ENCODE measurements around the gene SLC30A1. TPM values are rescaled to one million over a fixed set of nuclear protein-coding genes. Genes with fewer than 3 reads are reported as not detected.

The SLC30A1 gene
- total and polyA plus RNA-seq, 5 experiments from 2014 or later: 0.98 to 9.7 (median 2.2) TPM

DNA sequence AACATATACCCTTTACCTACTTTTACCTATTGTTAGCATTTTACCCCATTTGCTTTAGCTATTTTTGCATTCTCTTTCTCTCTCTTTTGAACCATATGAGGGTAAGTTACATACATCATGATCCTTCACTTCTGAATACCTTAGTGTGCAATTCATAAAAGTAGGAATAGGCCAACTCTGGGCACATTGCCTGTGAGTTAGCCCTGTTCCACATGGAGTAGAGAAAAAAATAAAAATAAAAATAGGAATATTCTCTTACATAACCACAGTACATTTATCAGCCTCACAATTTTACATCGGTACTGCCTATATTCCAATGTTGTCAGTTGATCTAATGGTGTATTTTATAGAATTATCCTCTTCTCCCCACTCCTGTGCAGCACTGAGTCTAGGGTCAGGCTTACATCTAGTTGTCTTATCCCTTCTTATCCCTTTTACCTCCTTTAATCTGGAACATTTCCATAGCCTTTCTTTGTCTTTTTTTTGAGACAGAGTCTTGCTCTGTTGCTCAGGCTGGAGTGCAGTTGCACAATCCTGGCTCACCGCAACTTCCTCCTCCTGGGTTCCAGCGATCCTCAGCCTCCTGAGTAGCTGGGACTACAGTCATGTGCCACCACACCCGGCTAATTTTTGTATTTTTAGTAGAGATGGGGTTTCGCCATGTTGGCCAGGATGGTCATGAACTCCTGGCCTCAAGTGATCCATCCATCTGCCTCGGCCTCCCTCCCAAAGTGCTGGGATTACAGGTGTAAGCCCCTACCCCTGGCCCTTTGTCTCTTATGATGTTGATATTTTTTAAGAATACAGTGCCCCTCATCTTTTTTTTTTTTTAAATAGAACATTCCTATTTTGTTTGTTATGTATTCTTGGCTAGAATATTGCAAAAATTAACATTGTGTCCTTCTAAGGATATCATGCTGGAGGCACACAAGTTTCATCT, 11.1 kb upstream of the SLC30A1 start:
- no peak for ATAC-seq
- H3K36me3 Mint-ChIP-seq: no peaks in the 10 kb centered on the region
- POLR2A ChIA-PET: no interaction called here

DNA sequence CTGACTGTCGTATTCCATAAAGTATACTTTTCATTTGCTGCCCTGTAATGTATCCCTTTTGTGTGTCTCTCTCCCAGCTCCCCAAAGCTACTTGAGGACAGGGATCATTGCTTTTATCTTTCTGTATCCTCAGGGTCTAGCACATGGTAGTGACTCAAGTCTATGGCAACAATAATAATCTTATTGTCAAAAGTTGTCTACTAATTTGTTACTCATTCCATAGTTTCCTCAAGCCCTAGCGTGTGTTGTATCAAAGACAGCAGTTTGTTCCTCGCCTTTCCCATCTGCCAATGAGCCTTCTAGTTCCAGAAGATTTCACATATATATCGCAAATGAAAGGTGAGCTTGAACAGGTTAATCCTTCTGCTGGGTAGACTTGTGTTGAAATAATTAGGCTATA, 9.8 kb upstream of the SLC30A1 start:
- Mint-ChIP-seq H3K27ac (no peak overlapping the region), H3K36me3 (no peaks in the 10 kb centered on the region), H3K9me3 (no peaks in the 10 kb centered on the region), H3K4me1 (peaks cover 0 to 8% (median 0%) of the 10 kb centered on the region in 4 donors), H3K27me3 (peaks cover 0 to 13% (median 3%) of the 10 kb centered on the region in 5 donors), H3K4me3 (no peak overlapping the region)
- ATAC-seq: no peak
- POLR2A ChIA-PET: interaction anchor here (0.7 to 1.2 kb wide), 2 partner anchors 10 to 58 kb away, joined by 3 read pairs; partner anchors contain the start of gene SLC30A1
- DNase-seq: no peak

More for the DNA sequence above, 11.1 kb upstream of the SLC30A1 start:
- peaks cover 0 to 8% (median 0%) of the 10 kb centered on the region in 4 donors for H3K4me1 Mint-ChIP-seq
- peaks cover 0 to 13% (median 3%) of the 10 kb centered on the region in 5 donors for H3K27me3 Mint-ChIP-seq
- no peak overlapping the region for H3K27ac Mint-ChIP-seq
- H3K9me3 Mint-ChIP-seq: no peaks in the 10 kb centered on the region
- peak overlapping the region in 1 of 10 donors; percentile 20 for H3K4me3 Mint-ChIP-seq
- DNase-seq: no peak

DNA sequence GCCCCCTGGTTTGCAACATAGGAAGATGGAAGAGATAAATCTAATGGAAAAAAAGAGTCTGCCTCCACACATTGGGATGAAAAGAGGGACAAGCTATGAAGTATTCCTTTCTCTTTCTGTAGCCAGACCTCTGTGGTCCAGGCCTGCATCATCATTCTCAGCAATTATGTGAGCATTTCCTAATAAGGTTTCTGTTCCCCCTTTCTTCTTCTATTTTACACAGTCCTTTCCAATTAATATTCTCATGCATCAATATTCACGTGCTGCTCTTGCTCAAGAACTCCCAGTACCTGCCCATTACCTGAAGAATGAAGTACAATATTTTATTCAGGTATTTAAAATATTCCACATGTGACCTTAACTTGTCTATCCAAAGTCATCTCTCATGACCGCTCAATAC, 8.2 kb upstream of the SLC30A1 start:
- Mint-ChIP-seq H3K4me3 (no peak overlapping the region), H3K27ac (no peak overlapping the region), H3K4me1 (peaks cover 0 to 16% (median 2%) of the 10 kb centered on the region in 4 donors), H3K36me3 (no peaks in the 10 kb centered on the region), H3K9me3 (no peaks in the 10 kb centered on the region), H3K27me3 (peaks cover 0 to 10% (median 2%) of the 10 kb centered on the region in 5 donors)
- no peak for DNase-seq
- no peak for ATAC-seq
- POLR2A ChIA-PET: no interaction called here

DNA sequence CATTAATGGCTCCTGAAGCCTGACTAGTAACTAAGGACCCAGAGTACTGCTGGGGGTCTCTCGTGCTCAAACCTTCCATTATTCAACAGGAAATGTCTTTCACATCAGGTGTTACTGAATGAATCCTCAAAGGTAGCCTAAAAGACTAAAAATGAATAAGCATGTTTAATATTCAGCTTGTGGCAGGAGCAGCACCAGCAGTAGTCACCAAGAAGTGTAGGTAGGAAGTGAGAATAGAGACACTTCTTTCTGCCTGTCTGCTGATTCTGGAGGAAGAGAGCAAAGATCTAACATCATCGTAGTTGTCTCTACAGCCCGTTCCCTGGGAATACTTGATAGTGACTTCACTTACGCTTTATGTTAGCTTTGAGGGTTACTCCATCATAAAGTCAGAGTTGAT, 7.6 kb upstream of the SLC30A1 start:
- Mint-ChIP-seq H3K27ac (no peak overlapping the region), H3K36me3 (no peaks in the 10 kb centered on the region), H3K4me3 (no peak overlapping the region), H3K27me3 (peaks cover 0 to 10% (median 0%) of the 10 kb centered on the region in 5 donors), H3K9me3 (no peaks in the 10 kb centered on the region), H3K4me1 (peaks cover 1 to 22% (median 7%) of the 10 kb centered on the region in 4 donors)
- ATAC-seq (no peak), DNase-seq (no peak)
- POLR2A ChIA-PET: no interaction called here

DNA sequence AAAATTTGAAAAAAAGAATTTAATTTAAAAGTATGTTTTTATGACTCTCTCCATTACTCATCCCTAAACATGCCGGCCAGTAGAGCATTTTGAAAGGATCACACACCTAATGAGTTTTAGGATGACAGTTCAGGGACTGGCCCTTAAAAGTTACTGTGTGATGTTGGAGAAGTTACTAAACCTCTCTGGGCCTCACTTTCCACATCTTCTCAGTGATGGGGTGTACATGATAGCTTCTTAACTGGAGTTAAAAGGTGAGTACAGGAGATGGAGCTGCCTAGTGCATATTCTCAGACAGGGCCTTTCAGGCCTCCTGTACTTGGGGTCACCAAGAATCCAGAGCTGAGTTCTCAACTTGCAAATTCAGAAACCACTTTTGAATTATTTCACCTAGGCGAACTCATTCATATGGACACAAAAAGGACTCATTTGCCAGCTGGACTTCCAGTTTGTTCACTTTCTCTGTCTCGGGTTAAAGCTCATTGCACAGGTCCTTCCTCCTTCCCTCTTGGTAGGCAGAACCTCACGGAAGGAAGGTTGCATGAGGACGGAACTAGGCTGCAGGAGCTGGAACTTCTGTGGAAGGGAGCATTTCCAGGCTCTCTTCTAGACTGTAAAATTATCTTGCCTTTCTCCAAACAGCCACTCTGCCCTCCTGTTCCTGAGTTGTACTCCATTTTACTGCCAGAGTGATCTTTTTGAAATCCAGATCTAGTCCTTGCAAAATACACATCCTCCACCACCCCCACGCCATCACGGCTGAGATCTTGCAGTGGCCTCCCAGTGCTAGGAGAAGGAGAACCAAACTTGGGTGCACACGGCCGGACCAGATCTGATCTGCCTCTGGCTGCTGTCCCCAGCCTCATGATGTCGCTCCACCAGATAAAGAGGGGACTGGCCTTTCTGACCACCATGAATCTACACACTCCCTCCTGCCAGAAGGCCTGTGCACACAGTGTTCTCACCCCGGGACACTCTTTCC, 4.3 kb upstream of the SLC30A1 start:
- no peak for DNase-seq
- H3K4me1 Mint-ChIP-seq: peaks cover 6 to 27% (median 20%) of the 10 kb centered on the region in 4 donors
- H3K27me3 Mint-ChIP-seq: no peaks in the 10 kb centered on the region
- H3K27ac Mint-ChIP-seq: peak overlapping the region in 1 of 10 donors; percentile 15
- no peak overlapping the region for H3K4me3 Mint-ChIP-seq
- no peak for ATAC-seq
- H3K9me3 Mint-ChIP-seq: no peaks in the 10 kb centered on the region
- no peaks in the 10 kb centered on the region for H3K36me3 Mint-ChIP-seq
- POLR2A ChIA-PET: interaction anchor here (0.6 kb wide), 1 partner anchor 703 kb away, joined by 3 read pairs; no protein-coding TSS in a partner anchor

DNA sequence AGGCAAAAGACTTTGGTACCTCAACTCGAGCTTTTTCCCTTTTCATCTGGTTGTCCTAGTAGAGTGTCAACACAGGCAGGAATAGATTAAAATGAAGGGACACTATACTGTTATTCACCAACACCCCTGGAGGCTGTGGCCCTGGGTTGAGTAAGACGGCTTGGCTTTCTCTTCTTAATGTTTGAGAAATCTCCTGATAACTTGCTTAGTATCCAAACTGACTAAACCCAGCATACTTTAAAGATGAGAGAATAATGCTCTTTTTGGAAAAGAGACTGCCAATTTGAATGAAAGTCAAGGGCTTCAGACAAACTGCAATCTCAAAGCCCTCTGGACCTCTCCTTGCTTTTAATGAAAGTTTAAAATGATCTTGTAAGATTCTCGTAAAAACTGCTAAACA, 2.6 kb upstream of the SLC30A1 start:
- H3K4me1 Mint-ChIP-seq: peaks cover 6 to 37% (median 28%) of the 10 kb centered on the region in 4 donors
- no peaks in the 10 kb centered on the region for H3K36me3 Mint-ChIP-seq
- POLR2A ChIA-PET: no interaction called here
- ATAC-seq (no peak), DNase-seq (no peak)
- peak overlapping the region in 5 of 10 donors; percentile 51 to 78 (median 56) for H3K27ac Mint-ChIP-seq
- H3K27me3 Mint-ChIP-seq: no peaks in the 10 kb centered on the region
- H3K4me3 Mint-ChIP-seq: peak overlapping the region in 1 of 10 donors; percentile 22
- no peaks in the 10 kb centered on the region for H3K9me3 Mint-ChIP-seq

DNA sequence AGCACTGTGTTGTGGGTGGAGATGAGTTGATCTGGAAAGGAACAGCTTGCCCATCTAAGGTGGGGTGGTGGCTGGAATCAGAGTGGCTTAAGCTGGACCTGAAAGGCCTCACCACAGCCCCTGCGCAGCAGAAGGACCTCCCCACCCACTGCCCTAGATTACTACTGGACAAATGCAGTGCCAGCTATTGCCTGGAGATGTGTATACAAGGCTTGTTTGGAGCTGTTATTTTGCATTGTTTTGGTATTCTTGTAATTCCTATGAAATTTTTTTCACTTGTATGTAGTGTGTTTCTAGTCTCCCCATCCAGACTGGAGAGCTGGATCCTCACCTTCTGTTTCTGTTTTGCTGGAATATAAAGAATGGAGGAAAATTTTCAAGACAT, 1.3 kb upstream of the SLC30A1 start:
- ATAC-seq (no peak), DNase-seq (no peak)
- peaks cover 7 to 49% (median 38%) of the 10 kb centered on the region in 4 donors for H3K4me1 Mint-ChIP-seq
- H3K27me3 Mint-ChIP-seq: no peaks in the 10 kb centered on the region
- peak overlapping the region; percentile 75 to 93 (median 84) for H3K4me3 Mint-ChIP-seq
- no peaks in the 10 kb centered on the region for H3K9me3 Mint-ChIP-seq
- H3K27ac Mint-ChIP-seq: peak overlapping the region; percentile 0 to 91 (median 84)
- POLR2A ChIA-PET: interaction anchor here (1.1 kb wide), 1 partner anchor 322 kb away, joined by 3 read pairs; no protein-coding TSS in a partner anchor
- H3K36me3 Mint-ChIP-seq: peaks cover 0 to 7% (median 0%) of the 10 kb centered on the region in 3 donors

DNA sequence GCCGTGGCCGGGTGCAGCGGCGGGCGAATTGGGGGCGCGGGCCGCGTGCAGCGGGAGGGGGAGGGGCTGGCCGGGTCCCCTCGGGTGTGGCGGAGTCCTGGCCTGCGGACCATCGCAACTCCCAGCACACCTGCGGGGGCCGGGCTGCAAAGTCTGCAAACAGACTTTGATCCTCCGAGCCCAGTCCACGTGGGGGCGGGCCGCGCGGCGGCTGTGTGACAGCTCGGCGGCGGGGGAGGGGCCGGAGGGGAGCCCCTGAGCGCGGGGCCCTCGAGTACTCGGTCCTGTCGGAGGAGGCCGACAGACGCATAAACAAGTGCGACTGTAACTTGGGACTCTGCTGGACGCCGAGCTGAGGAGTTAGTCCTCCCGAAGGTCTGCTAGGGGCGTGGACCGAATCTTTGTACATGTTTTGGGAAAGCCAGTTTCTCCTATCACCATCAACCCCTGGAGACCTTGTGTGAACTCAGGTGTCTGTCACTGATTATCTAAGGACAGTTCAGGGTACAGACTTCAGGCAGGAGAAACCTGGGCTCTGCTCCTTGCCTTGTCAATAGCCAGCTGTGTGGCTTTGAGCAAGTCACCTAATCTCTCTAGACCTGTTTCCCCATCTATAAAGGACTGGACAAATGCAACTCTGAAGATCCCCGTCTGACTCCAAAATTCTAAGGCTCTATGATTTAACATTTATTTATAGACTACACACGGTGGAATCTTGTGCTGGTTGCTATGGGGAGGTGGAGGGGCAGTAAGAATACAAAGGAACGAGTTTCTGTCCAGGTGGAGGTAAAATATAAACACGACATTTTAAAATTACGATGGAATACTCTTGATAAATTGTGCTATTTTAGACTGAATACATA, 710 bp upstream of the SLC30A1 start:
- peaks cover 7 to 55% (median 41%) of the 10 kb centered on the region in 4 donors for H3K4me1 Mint-ChIP-seq
- POLR2A ChIA-PET: interaction anchor here (0.6 to 1.8 kb wide), 7 partner anchors 8 to 796 kb away, joined by 3 to 4 read pairs (median 3); no protein-coding TSS in a partner anchor
- H3K36me3 Mint-ChIP-seq: peaks cover 0 to 12% (median 0%) of the 10 kb centered on the region in 3 donors
- ATAC-seq (peak; percentile 53 to 56), DNase-seq (peak in 2 of 10 donors; percentile 62 to 75)
- no peaks in the 10 kb centered on the region for H3K9me3 Mint-ChIP-seq
- H3K27ac Mint-ChIP-seq: peak overlapping the region; percentile 8 to 93 (median 85)
- peak overlapping the region; percentile 75 to 93 (median 84) for H3K4me3 Mint-ChIP-seq
- H3K27me3 Mint-ChIP-seq: no peaks in the 10 kb centered on the region

DNA sequence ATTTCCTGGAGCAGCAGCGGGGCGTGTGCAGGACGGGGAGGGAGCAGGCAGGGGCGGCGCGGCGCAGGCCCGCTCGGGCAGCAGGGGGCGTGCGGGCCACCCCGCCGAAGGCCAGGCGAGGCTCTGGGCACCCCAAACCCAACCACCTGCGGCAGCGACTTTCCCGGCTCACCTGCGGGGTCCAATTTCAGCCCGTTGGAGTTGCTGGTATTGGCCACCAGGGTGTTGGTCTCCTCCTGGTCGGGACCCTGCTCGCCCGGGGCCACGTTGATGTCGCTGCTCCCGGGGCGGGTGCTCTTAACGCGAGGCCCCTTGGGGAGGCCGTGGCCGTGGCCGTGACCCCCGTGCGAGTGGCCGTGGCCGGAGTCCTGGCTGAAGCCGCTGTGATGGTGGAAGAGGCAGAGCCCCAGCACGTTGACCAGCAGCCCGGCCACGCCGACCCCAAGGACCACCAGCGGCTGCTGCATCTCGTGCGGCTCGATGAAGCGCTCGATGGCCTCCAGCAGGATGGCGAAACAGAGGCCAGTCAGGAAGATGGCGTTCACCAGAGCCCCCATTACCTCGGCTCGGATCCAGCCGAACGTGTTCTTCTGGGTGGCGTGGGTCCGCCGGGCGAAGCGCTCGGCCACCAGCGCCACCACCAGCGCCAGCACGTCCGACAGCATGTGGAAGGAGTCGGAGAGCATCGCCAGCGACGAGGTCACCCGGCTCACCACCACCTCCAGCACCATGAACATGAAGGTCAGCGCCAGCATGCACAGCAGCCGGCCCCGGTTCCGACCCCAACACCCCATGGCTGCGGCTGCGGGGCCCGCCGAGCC, 932 bp downstream of the SLC30A1 start:
- H3K9me3 Mint-ChIP-seq: no peaks in the 10 kb centered on the region
- ATAC-seq (peak; percentile 51 to 54), DNase-seq (peak; percentile 64 to 84 (median 75))
- POLR2A ChIA-PET: interaction anchor here (0.8 to 1.8 kb wide), 5 partner anchors 9 to 74 kb away, joined by 3 to 4 read pairs (median 3); no protein-coding TSS in a partner anchor
- peaks cover 7 to 62% (median 49%) of the 10 kb centered on the region in 4 donors for H3K4me1 Mint-ChIP-seq
- H3K27me3 Mint-ChIP-seq: no peaks in the 10 kb centered on the region
- peak overlapping the region; percentile 22 to 94 (median 92) for H3K27ac Mint-ChIP-seq
- peaks cover 0 to 22% (median 0%) of the 10 kb centered on the region in 3 donors for H3K36me3 Mint-ChIP-seq
- H3K4me3 Mint-ChIP-seq: peak overlapping the region; percentile 81 to 96 (median 93)

DNA sequence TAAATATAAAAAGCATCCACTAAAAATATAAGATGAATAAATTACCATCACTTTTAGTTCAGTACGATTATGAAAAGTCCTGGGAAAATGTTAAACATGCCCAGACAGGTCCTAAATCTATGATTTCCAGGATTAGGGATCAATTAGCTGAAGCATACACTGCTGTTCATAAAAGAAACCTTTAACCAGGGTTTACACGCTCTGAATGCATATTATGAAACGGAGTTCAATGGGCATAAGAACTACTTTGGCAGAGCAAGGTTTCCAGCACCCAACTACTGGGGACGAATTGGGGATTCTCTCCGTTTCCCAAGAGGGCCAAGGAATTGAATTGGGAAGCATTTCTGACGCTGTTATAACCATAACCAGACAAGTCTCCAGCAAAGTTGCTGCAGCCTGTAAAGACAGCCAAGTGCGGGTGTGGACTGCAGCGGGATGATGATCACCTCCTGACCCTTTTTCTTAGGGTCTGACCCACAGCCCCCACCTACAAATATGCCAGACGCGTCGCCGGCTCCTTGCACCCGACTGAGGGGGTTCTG, 1.6 kb downstream of the SLC30A1 start:
- ATAC-seq (no peak), DNase-seq (no peak)
- H3K27me3 Mint-ChIP-seq: no peaks in the 10 kb centered on the region
- H3K27ac Mint-ChIP-seq: peak overlapping the region; percentile 22 to 91 (median 78)
- H3K9me3 Mint-ChIP-seq: no peaks in the 10 kb centered on the region
- peaks cover 7 to 64% (median 50%) of the 10 kb centered on the region in 4 donors for H3K4me1 Mint-ChIP-seq
- H3K4me3 Mint-ChIP-seq: peak overlapping the region; percentile 81 to 96 (median 93)
- H3K36me3 Mint-ChIP-seq: peaks cover 0 to 24% (median 0%) of the 10 kb centered on the region in 3 donors
- POLR2A ChIA-PET: interaction anchor here (0.8 kb wide), 1 partner anchor 9 kb away, joined by 3 read pairs; no protein-coding TSS in a partner anchor

Data from naive thymus-derived CD8-positive, alpha-beta T cell (primary cell).